Ovary (tissue), 9 donors: ENCODE results near the gene ABCA1. TPM values are rescaled to one million over a fixed set of nuclear protein-coding genes. Genes with fewer than 3 reads are reported as not detected.

Experiments
- DNase-seq, 5 donors: peaks; one replicate each; pipeline ENCODE4 v3.0.0-alpha.2; 2019 to 2020
- H3K27ac ChIP-seq, 2 donors: fragments of 200-600 bp; one replicate each; pipeline versions ENCODE4 v1.5.1 to v1.8.0; 2019 to 2022
- H3K27me3 ChIP-seq: fragments of 200-600 bp; one replicate; pipeline ENCODE4 v1.8.0; 2022
- H3K36me3 ChIP-seq: fragments of 200-600 bp; sonication (generic); one replicate; pipeline ENCODE4 v1.5.1; 2019
- H3K4me1 ChIP-seq: one replicate; pipeline ENCODE4 v1.8.1; 2013; ENCODE audit warnings: mild to moderate bottlenecking, moderate library complexity; ENCODE audit not compliant: insufficient read depth
- H3K4me3 ChIP-seq: fragments of 200-600 bp; sonication (generic); one replicate; pipeline ENCODE4 v1.5.1; 2017
- H3K9me3 ChIP-seq, 2 donors: fragments of 200-600 bp in 1 of 2; sonication (generic) in 1 of 2; one replicate each; pipeline versions ENCODE4 v1.5.1 to v1.8.1; 2013 to 2019; ENCODE audit warnings: mild to moderate bottlenecking in 1 of 2, moderate library complexity in 1 of 2
- EP300 ChIP-seq: sonication (generic); formaldehyde crosslinking; IDR thresholded peaks from one replicate; pipeline ENCODE4 v1.6.1; 2017; ENCODE audit warnings: antibody characterized with exemption
- POLR2A ChIP-seq: fragments of 450-650 bp; IDR thresholded peaks from one replicate; pipeline ENCODE4 v1.6.1; 2017; ENCODE audit warnings: antibody characterized with exemption, mild to moderate bottlenecking, moderate library complexity
- WGBS, 3 donors: extraction: QIAGEN DNeasy Blood & Tissue Kit in 1 of 3; methylation state at CpG; one replicate each; pipeline versions ENCODE4 v1.1.5 to v1.1.7; 2013 to 2017; 5-methylcytosine and 5-hydroxymethylcytosine counted together
- intact Hi-C, 4 donors: fragments of 100-400 bp; cut with DNase I; formaldehyde crosslinking; loops; one replicate each; pipeline versions ENCODE4 v1.11.0 to v1.15.1; 2022 to 2023
- polyA plus RNA-seq, 2 donors: library from polyadenylated mRNA; stranded (reverse); fragments of 200-250 nt in 1 of 2; fragments of 350-450 nt in 1 of 2; fragmentation: Illumina TruSeq in 1 of 2; extraction: RNeasy Lipid Tissue Mini Kit (QIAGEN cat#74804) in 1 of 2; gene quantifications; one replicate each; pipeline ENCODE4 v1.2.3, GENCODE V29; 2013 to 2014
- total RNA-seq, 7 donors: library from RNA; depleted of rRNA in 2 of 7; stranded (reverse); fragments of >200 nt in 2 of 7; fragmentation: NEBNext Ultra II Directional in 3 of 7; extraction: Animal tissue kit (Norgen Biotek cat#: 25700) in 3 of 7; gene quantifications; one replicate each; pipeline versions ENCODE4 v1.1.0 to v1.2.4, GENCODE V29; 2016 to 2023
- TF ChIP-seq, protein P1 (sequence below), 3 donors: fragments of 450-650 bp in 2 of 3; fragments of 200-600 bp in 1 of 3; IDR thresholded peaks; one replicate each; pipeline versions ENCODE4 v1.5.1 to v1.8.0; 2016 to 2022; ENCODE audit warnings: antibody characterized with exemption in 3 of 3, mild to moderate bottlenecking in 1 of 3
- donor health status: DM: no; HTN: no; CAD: no; lungs with moderate emphysema.
- donor health status: DM: no; HTN: no; CAD: no.
- donor health status: Bipolar disorder and iron deficiency.
- donor health status: DM: yes; HTN: yes; CAD: no.
- donor health status: DM: no; HTN: no; CAD: no.
- donor health status: DM: yes; HTN: yes; CAD: no.

The ABCA1 gene
- total and polyA plus RNA-seq, 9 donors = 7.4 to 24.5 (median 17.5) TPM

DNA sequence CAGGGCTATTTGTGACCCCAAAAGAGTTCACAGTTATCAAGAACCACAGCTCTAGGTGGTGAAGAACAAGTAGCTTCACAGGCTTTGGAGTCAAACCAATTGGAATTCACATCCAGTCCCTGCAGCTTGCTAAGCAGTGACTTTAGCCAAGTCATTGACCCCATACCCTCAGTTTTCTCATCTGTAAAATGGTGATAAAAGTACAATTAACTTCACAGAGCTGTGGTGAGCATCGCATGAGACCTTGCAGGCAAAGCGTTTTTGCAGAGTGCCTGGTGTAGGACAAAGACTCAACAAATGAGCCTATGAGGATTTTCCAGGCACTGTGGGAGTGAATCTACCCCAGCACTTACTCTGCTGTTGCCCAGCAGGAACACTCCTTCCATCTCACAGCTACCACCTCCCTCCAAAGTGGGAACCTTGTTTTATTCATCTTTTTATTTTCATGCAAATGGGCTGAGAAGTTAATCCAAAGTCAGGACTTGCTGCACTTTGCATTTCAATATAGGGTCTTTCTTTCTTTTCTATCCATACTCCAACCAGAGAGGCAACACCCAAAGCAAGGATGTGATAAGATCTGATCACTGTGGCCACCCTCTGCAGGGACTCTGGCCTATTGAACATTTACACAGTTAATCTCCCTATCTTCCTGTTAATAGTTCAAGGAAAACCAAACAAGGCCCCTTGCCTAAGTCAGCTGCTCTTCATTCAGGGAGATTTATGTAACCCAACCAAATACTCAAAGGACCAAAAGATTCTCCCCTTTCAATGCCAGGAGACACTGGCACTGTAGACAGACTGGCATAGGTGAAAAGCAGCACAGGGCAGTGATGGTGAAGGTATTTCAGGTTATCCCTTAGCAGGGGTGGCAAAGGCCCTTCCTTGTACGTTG lies 41.9 kb downstream of the ABCA1 start:
- Histone ChIP-seq H3K36me3 (no peaks in the 10 kb centered on the region), H3K27ac (no peak overlapping the region), H3K9me3 (no peaks in the 10 kb centered on the region), H3K27me3 (no peaks in the 10 kb centered on the region), H3K4me1 (peaks cover 4% of the 10 kb centered on the region), H3K4me3 (no peak overlapping the region)
- WGBS, 3 donors = 90 to 97% (median 91%) methylated on average over 3 of the region's 3 CpGs
- intact Hi-C loops = no loop called here
- TF ChIP-seq EP300 = no peak
- TF ChIP-seq POLR2A = no peak
- TF ChIP-seq, protein P1, sequence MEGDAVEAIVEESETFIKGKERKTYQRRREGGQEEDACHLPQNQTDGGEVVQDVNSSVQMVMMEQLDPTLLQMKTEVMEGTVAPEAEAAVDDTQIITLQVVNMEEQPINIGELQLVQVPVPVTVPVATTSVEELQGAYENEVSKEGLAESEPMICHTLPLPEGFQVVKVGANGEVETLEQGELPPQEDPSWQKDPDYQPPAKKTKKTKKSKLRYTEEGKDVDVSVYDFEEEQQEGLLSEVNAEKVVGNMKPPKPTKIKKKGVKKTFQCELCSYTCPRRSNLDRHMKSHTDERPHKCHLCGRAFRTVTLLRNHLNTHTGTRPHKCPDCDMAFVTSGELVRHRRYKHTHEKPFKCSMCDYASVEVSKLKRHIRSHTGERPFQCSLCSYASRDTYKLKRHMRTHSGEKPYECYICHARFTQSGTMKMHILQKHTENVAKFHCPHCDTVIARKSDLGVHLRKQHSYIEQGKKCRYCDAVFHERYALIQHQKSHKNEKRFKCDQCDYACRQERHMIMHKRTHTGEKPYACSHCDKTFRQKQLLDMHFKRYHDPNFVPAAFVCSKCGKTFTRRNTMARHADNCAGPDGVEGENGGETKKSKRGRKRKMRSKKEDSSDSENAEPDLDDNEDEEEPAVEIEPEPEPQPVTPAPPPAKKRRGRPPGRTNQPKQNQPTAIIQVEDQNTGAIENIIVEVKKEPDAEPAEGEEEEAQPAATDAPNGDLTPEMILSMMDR (IDR thresholded peaks at IDR 0.05) = no peak
- DNase-seq = no peak

DNA sequence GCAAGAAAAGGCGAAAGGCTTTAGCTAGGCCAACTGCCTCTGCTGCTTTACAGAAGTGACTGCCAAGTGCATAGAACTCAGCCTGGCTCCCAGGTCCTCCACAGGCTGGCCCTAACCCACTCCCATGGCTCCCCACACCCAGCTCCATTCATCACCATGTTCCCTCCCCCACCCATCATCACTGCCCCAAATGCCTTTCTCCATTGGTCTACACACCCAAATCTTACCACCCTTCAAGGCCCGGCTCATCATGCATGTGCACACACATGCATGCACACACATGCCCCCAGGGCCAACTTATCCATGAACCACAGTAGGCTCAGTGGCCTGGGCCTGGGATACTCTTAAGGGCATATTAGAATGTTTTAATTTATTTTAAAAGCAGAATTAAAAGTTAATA lies 44.8 kb downstream of the ABCA1 start:
- intact Hi-C loops = no loop called here
- no peak for DNase-seq
- peaks cover 6% of the 10 kb centered on the region for H3K4me1 ChIP-seq
- no peak for TF ChIP-seq POLR2A
- TF ChIP-seq EP300 = no peak
- TF ChIP-seq, protein P1 (IDR thresholded peaks at IDR 0.05) = no peak
- H3K9me3 ChIP-seq = no peaks in the 10 kb centered on the region
- H3K36me3 ChIP-seq = no peaks in the 10 kb centered on the region
- whole genome bisulfite sequencing, 3 donors = 96 to 100% (median 100%) methylated on average over 2 of the region's 2 CpGs
- no peak overlapping the region for H3K27ac ChIP-seq
- no peak overlapping the region for H3K4me3 ChIP-seq
- H3K27me3 ChIP-seq = no peaks in the 10 kb centered on the region

DNA sequence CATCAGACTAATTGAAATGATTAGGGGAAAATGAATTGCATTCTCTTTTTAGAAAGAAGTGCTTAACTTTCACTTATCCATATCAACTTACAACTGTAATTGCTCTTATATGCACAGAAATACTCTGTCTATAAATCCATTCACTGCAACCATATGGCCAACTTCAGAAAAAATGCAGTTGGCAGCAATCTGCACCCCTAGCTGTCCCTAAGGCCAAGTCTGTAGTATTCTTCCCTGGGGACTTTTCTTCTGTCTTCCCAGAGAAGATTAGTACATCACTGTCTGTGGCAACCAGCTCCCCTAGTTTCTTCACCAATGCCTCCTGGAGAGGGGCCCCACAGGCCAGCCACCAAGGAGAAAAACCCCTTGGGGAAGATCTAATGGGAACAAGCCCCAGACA lies 45.4 kb downstream of the ABCA1 start:
- no peak for TF ChIP-seq EP300
- TF ChIP-seq POLR2A = no peak
- TF ChIP-seq, protein P1 (IDR thresholded peaks at IDR 0.05) = no peak
- Histone ChIP-seq H3K27ac (no peak overlapping the region), H3K4me3 (no peak overlapping the region), H3K4me1 (peaks cover 6% of the 10 kb centered on the region), H3K9me3 (no peaks in the 10 kb centered on the region), H3K27me3 (no peaks in the 10 kb centered on the region), H3K36me3 (no peaks in the 10 kb centered on the region)
- intact Hi-C loops = no loop called here
- DNase-seq = no peak

DNA sequence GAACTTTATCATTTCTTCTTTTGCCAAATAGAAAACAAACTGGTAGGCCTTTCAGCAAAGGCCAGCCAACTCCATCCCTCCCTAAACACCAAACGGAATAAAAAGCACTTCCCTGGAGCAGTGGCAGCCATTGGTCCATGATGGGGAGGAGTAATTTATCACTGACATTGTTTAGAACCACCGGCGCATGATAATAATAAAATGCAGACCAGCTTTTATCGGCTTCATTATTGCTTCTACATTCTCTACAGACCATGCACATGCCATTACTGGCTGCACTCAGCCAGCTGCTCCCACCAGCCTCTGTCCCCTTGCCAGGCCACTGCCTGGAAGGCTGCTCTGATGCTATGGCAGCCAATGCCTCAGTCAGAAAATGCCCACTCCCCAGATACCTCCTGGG lies 45.9 kb downstream of the ABCA1 start:
- Histone ChIP-seq H3K4me1 (peaks cover 6% of the 10 kb centered on the region), H3K4me3 (no peak overlapping the region), H3K27ac (no peak overlapping the region), H3K36me3 (no peaks in the 10 kb centered on the region), H3K27me3 (no peaks in the 10 kb centered on the region), H3K9me3 (no peaks in the 10 kb centered on the region)
- TF ChIP-seq, protein P1 (IDR thresholded peaks at IDR 0.05) = no peak
- TF ChIP-seq EP300 = no peak
- WGBS, 3 donors = 9 to 24% (median 13%) methylated on average over 4 of the region's 4 CpGs
- peak in 1 of 5 donors; percentile 34 for DNase-seq
- intact Hi-C loops = no loop called here
